ENCODE results near the gene CFAP221.

CFAP221 gene

DNA sequence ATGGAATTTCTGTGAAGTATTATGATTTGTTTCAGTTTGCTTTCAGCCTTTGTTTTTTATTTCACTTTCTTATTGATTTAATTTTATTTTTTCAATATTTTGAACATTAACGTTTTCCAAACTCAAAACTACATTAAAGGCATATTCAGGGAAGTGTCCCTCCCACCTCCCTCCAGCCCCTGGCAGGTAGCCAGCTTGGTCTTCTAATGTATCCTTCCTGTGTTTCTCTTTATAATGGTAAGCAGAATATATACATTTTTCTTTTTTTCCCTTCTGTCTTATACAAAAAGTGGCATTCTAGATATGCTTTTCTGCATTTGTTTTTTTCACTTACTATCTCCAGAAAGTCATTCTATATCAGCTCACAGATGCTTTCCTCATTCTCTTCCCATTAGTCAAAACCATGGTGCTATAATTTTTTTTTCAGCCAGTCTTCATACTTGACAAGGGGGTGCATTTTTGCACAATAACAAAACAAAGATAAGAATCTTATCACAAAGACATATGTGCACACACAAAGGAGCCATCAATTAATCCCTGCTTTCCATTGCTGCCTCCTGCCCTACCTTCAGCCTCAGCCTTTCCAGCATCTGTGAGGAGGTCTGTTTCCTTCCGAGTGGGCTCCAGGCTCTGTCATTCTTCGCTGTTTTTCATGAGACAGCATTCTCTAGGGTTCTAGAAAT, 101.1 kb downstream of the CFAP221 start:
- no peak overlapping the region for H3K27ac ChIP-seq
- TF ChIP-seq CTCF (conservative IDR thresholded peaks at IDR 0.05) (no peak), ZFX (IDR thresholded peaks at IDR 0.05) (no peak)

DNA sequence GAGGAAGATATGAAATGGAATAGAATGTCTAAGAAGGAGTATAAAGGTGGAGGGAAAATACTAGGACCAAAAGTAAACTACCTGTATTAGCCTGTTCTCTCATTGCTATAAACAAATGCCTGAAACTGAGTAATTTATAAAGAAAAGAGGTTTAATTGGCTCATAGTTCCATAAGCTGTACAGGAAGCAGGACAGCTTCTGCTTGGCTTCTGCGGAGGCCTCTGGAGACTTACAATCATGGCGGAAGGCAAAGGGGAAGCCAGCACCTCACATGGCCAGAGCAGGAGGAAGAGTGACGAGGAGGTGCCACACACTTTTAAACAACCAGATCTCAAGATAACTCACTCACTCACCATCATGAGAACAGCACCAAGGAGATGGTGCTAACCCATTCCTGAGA, 101.9 kb downstream of the CFAP221 start:
- no peak overlapping the region for H3K27ac ChIP-seq
- no peak for TF ChIP-seq ZFX (IDR thresholded peaks at IDR 0.05)
- no peak for TF ChIP-seq CTCF (conservative IDR thresholded peaks at IDR 0.05)

GRCh38 chr2:119647440-119648169, 103.4 kb downstream of the CFAP221 start:
- TF ChIP-seq ZFX (IDR thresholded peaks at IDR 0.05) (no peak), CTCF (conservative IDR thresholded peaks at IDR 0.05) (no peak)
- H3K27ac ChIP-seq, result no peak overlapping the region

DNA sequence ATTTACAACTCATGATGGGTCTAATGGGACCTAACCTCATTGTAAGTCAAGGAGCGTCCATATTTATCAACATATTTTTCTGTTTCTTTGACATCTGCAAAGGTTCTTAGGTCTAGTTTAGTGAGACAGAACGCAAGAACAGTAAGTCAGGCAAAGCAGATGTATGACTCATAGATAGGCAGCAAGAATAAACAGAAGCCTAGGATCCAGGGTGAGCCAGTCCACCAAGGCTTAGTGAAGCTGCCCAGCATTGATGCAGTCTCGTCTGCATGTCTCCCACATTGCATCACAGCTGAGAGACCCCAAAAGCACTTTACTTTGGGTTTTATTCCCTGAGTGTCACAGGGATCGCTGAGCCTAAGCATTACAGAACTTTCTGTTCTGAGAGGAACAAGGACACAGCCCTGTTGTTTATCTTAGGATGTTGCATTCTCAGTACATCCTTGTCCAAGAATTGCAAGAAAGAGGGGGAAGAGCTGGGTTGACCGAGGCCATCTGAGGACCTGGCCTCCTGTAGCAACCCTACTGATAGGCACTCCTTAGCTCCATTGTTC, 105.2 kb downstream of the CFAP221 start:
- H3K27ac ChIP-seq, result no peak overlapping the region
- TF ChIP-seq CTCF (conservative IDR thresholded peaks at IDR 0.05) (no peak), ZFX (IDR thresholded peaks at IDR 0.05) (no peak)

- no peak overlapping the region for H3K27ac ChIP-seq
- TF ChIP-seq ZFX (IDR thresholded peaks at IDR 0.05), result no peak
- TF ChIP-seq CTCF (conservative IDR thresholded peaks at IDR 0.05), result no peak
These were observed 106.0 kb downstream of the CFAP221 start for GRCh38 chr2:119650206-119650605.

- no peak overlapping the region for H3K27ac ChIP-seq
- TF ChIP-seq ZFX (IDR thresholded peaks at IDR 0.05) (no peak), CTCF (conservative IDR thresholded peaks at IDR 0.05) (no peak)
These were observed 106.7 kb downstream of the CFAP221 start for GRCh38 chr2:119650846-119651370.

Measured in C4-2B (cell line).